ENCODE data around the gene MSX2.

Gene MSX2

GRCh38 chr5:174708476-174709207 lies 15.7 kb upstream of the MSX2 start:
- Mint-ChIP-seq H3K27ac (peak overlapping the region; percentile 76), H3K27me3 (ENCODE audit: low read depth, poor library complexity) (peaks cover 12% of the 10 kb centered on the region), H3K36me3 (ENCODE audit: low read depth) (no peaks in the 10 kb centered on the region), H3K9me3 (no peaks in the 10 kb centered on the region), H3K4me3 (no peak overlapping the region), H3K4me1 (peaks cover 46% of the 10 kb centered on the region)
- TF ChIP-seq CTCF (IDR thresholded peaks at IDR 0.05) = no peak
- no peak for DNase-seq

DNA sequence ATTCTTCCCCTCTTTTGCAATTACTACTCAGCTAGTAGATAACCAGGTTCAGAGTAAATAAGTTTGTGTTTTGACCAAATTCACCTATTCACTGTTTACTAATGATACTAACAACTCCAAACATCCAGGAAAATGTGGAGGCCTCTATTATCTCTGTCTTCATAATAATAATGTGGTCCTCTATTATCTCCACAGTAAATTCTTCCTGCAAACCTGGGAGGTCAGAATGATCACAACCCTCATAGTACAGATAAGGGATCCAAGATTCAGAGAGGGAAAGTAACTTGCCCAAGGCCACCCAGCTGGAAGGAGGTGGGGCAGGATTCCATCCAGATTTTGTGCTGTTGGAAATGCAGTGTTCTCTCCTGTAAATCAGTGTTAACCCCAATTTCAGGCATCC lies 9.6 kb upstream of the MSX2 start:
- peaks cover 38% of the 10 kb centered on the region for H3K4me1 Mint-ChIP-seq
- no peak for DNase-seq
- peaks cover 16% of the 10 kb centered on the region for H3K27me3 Mint-ChIP-seq (ENCODE audit: low read depth, poor library complexity)
- no peak overlapping the region for H3K27ac Mint-ChIP-seq
- TF ChIP-seq CTCF (IDR thresholded peaks at IDR 0.05) = no peak
- no peak overlapping the region for H3K4me3 Mint-ChIP-seq
- no peaks in the 10 kb centered on the region for H3K9me3 Mint-ChIP-seq
- H3K36me3 Mint-ChIP-seq (ENCODE audit: low read depth) = no peaks in the 10 kb centered on the region

DNA sequence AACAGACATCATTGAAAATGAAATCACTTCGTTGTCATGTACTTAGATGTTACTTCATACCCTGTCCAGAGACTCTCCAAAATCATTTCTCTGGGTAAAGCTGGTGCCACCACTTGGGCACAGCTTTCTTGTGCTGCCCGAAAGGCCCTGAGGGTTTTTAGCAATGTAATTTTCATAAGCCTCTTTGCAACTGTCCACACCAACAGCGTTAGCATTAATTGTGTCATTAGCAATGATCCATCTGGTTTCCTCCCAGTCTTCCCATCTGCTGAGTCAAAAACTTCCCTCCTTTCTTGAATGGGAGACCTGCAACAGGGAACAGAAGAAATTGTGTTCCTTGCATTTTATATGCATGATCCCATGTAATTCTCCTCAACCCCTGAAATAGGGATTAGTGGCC lies 8.6 kb upstream of the MSX2 start:
- DNase-seq = no peak
- Mint-ChIP-seq H3K27me3 (ENCODE audit: low read depth, poor library complexity) (peaks cover 23% of the 10 kb centered on the region), H3K27ac (no peak overlapping the region), H3K4me3 (no peak overlapping the region), H3K36me3 (ENCODE audit: low read depth) (no peaks in the 10 kb centered on the region), H3K4me1 (peaks cover 45% of the 10 kb centered on the region), H3K9me3 (no peaks in the 10 kb centered on the region)
- no peak for TF ChIP-seq CTCF (IDR thresholded peaks at IDR 0.05)

DNA sequence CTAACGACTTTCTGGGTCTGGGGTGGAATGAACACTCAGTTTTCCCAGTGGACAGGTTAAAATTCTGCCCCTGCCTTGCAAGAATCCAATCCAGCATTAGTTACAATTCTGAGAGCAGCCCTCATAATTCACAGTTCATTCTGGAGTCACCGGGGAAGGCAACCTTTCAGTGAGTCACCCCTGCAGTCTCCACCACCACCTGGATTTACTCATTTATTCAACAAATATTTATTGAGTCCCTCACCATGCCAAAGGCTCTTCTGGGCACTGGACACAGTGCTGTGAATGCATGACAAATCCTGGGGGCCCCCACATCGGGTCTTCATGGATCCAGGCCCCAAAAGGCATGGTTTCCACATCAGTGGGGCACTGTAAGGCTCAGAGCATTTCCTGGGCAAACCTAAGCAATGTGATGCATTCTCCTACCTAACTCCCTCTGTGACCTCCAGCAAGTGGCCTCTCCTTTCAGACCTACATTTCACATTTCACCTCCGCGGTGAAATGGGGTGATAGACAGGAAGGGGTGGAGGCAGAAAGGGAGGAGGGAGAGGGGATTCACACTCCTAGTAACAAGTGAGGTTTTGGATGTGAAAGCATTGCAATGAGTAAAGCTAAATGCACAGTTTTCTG lies 6.4 kb upstream of the MSX2 start:
- peaks cover 41% of the 10 kb centered on the region for H3K27me3 Mint-ChIP-seq (ENCODE audit: low read depth, poor library complexity)
- DNase-seq = no peak
- no peak for TF ChIP-seq CTCF (IDR thresholded peaks at IDR 0.05)
- no peak overlapping the region for H3K4me3 Mint-ChIP-seq
- H3K27ac Mint-ChIP-seq = no peak overlapping the region
- H3K36me3 Mint-ChIP-seq (ENCODE audit: low read depth) = no peaks in the 10 kb centered on the region
- peaks cover 63% of the 10 kb centered on the region for H3K4me1 Mint-ChIP-seq
- H3K9me3 Mint-ChIP-seq = no peaks in the 10 kb centered on the region

DNA sequence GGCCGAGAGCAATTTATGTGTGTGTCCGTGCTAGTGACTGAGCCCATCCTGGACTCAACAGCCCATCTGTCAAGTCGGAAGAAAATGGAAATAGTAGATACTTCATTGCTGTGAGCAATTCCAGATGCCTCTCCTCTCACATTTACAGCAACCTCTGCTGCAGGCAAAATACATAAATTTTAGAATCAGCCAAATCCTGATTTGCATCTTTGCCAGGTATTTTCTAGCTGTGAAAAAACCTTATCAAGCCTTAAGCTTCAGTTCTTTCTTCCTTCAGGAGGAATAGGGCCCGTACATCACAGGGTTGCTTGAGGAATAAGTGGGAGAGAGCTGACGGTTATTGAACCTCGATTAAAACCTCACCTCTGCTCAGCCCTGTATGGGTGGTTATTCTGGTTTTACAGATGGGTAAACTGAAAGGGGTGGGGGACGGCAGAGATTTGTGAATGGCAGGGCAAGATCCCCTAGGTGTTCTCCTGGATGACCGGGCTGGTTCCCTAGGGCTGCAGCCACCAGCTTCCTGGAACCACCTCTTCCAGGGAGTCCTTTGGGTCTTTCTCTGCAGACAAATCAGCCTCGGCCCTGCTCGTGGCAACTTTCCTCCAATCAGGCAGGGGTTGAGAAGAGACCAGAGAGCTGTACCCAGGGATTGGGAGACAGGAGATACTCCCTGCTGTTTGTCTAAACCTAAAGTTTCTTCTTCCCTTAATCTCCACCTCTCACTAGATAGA lies 5.3 kb upstream of the MSX2 start:
- no peaks in the 10 kb centered on the region for H3K9me3 Mint-ChIP-seq
- TF ChIP-seq CTCF (IDR thresholded peaks at IDR 0.05) = no peak
- H3K27ac Mint-ChIP-seq = no peak overlapping the region
- H3K36me3 Mint-ChIP-seq (ENCODE audit: low read depth) = no peaks in the 10 kb centered on the region
- peaks cover 51% of the 10 kb centered on the region for H3K27me3 Mint-ChIP-seq (ENCODE audit: low read depth, poor library complexity)
- DNase-seq = no peak
- no peak overlapping the region for H3K4me3 Mint-ChIP-seq
- peaks cover 74% of the 10 kb centered on the region for H3K4me1 Mint-ChIP-seq

All from nephron progenitor cell (in vitro differentiated cells).